Stimulated activated CD8-positive, alpha-beta memory T cell treated with anti-CD3 and anti-CD28 coated beads, Interleukin-15, amount 100 ng/mL, for 48 hours (primary cell): Measurements from ENCODE around the gene CX3CR1.
A peak's percentile ranks its signal among the peaks of the same experiment; 100 is the strongest.

ENCODE experiments used
- DNase-seq, 2 donors: peaks; one replicate each; pipeline ENCODE4 v3.0.0-alpha.2; 2020; ENCODE audit warnings: low read depth in 2 of 2

CX3CR1 gene

GRCh38 chr3:39292961-39293360 lies 13.1 kb upstream of the CX3CR1 start:
- no peak for DNase-seq

- DNase-seq: peak; percentile 47 to 52
Observed at GRCh38 chr3:39291903-39292329, 12.1 kb upstream of the CX3CR1 start.

GRCh38 chr3:39290255-39290654 lies 10.4 kb upstream of the CX3CR1 start:
- DNase-seq: no peak

- DNase-seq: no peak
Observed at GRCh38 chr3:39289107-39289506, 9.3 kb upstream of the CX3CR1 start.

GRCh38 chr3:39288300-39288808 lies 8.5 kb upstream of the CX3CR1 start:
- peak; percentile 74 to 81 for DNase-seq

GRCh38 chr3:39287216-39288164 lies 7.7 kb upstream of the CX3CR1 start:
- DNase-seq: no peak

GRCh38 chr3:39286771-39287170 lies 6.9 kb upstream of the CX3CR1 start:
- no peak for DNase-seq

- no peak for DNase-seq
Observed at GRCh38 chr3:39285332-39285731, 5.5 kb upstream of the CX3CR1 start.

- no peak for DNase-seq
Observed at GRCh38 chr3:39284457-39284881, 4.6 kb upstream of the CX3CR1 start.

- DNase-seq: no peak
Observed at GRCh38 chr3:39282057-39282456, 2.2 kb upstream of the CX3CR1 start.

GRCh38 chr3:39281533-39281932 lies 1.7 kb upstream of the CX3CR1 start:
- DNase-seq: no peak

GRCh38 chr3:39280571-39280970 lies 735 bp upstream of the CX3CR1 start:
- no peak for DNase-seq

- DNase-seq: no peak
Observed at GRCh38 chr3:39278616-39278935, 1.3 kb downstream of the CX3CR1 start.

GRCh38 chr3:39277893-39278615 lies 1.8 kb downstream of the CX3CR1 start:
- no peak for DNase-seq

- DNase-seq: no peak
Observed at GRCh38 chr3:39276746-39277145, 3.1 kb downstream of the CX3CR1 start.

GRCh38 chr3:39275963-39276593 lies 3.8 kb downstream of the CX3CR1 start:
- no peak for DNase-seq

- no peak for DNase-seq
Observed at GRCh38 chr3:39275052-39275451, 4.8 kb downstream of the CX3CR1 start.

GRCh38 chr3:39273119-39273518 lies 6.7 kb downstream of the CX3CR1 start:
- no peak for DNase-seq

- no peak for DNase-seq
Observed at GRCh38 chr3:39272191-39272590, 7.6 kb downstream of the CX3CR1 start.

- DNase-seq: no peak
Observed at GRCh38 chr3:39271363-39271914, 8.4 kb downstream of the CX3CR1 start.

- DNase-seq: no peak
Observed at GRCh38 chr3:39269528-39269927, 10.3 kb downstream of the CX3CR1 start.

GRCh38 chr3:39268549-39268900 lies 11.3 kb downstream of the CX3CR1 start:
- DNase-seq: no peak
